NCI-H1092 (cell line): ENCODE data around the gene NTRK1.

Experiments used
- DNase-seq: peaks from one replicate; lab custom pipeline; 2025; lab: John Stamatoyannopoulos, UW

NTRK1 gene

GRCh38 chr1:156881101-156881500 lies 20.4 kb downstream of the NTRK1 start:
- no peak for DNase-seq

GRCh38 chr1:156881663-156882062 lies 21.0 kb downstream of the NTRK1 start:
- no peak for DNase-seq

DNA sequence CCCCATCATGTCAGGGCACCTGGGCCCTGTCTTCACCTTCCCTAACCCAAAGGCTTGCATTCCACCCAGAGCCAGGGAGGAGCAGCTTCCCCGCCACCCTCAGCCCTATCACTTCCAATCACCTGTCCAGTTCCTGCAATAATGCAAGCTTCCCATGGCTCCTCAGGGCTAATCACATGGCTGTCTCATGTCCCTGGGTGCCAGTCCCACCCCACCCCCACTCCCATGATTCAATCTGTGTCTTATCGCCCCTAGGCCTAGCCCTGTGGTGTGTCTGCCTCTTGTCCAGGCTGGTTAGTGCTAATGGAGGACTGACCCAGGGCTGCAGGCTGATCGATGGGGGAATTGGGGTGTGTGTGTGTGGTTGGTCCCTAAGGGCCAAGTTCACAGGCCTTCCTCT lies 21.9 kb downstream of the NTRK1 start:
- DNase-seq: no peak

DNA sequence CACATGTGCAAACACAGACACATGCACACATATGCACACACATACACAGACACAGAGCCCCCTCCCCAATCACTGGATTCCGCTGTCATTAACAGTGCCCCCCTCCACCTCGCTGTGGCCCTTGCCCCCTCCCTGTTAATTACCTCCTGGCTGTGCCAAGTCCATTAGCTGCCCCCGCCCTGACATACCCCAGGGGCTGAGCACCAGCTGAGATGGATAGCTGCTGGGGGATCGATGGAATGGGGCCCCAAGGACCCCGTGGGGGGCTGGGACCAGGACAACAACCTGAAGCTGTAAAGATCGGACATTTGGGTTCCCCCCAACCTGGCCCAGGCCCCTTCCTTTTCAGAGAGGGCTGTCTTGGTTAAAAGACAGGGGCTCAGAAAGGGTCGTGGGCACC lies 23.3 kb downstream of the NTRK1 start:
- no peak for DNase-seq

DNA sequence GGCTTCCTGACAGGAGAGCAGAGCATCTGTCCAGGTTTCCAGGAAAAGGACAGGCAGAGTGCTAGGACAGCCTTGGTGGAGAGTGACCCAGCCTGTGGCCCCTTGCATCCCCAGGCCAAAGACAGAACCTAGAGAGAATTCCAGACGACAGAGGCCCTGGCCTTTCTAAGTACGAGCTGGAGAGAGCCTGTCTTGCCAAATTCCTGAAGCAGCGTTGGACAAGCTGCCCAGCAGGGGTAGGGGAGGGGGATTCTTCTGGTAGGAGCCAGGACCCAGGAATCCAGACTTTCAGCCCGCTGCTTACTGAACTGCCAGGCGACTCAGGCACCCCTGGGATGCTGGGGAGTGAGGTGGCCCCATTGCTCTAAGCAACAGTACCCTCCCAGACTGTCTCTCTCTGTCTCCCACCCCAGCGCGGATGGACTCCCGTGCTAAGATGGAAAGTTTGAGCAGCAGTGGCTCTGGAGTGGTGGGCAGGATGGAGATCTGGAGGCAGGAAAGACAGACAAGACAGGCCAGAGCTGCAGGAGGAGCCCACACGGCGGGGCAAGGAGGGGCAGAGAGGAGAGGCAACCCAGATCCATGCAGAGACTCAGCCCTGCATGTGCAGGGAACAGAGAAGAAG lies 24.0 kb downstream of the NTRK1 start:
- DNase-seq: no peak

GRCh38 chr1:156885314-156885713 lies 24.6 kb downstream of the NTRK1 start:
- no peak for DNase-seq

DNA sequence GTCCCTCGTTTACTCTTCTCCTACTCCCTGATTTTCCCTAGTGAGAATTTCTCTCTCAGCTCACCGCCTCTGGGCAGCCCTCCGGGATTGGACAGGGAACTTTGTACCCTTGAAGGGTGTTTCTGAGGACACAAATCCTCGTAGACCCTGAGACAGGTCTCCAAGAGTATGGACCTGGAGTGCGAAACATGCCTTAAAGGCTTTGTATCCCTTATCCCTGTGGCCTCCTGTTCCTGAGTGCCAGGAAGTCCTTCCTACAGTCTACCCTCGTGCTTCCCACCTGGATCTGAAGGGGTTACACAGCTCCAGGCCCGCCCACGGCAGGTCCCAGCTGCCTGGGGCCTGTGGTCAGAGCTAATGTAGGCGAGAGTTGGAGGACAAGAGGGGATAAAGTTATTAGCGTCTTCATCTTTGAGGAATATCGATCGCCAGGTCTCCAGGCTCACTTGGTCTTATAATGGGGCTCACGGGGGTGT lies 25.3 kb downstream of the NTRK1 start:
- no peak for DNase-seq

DNA sequence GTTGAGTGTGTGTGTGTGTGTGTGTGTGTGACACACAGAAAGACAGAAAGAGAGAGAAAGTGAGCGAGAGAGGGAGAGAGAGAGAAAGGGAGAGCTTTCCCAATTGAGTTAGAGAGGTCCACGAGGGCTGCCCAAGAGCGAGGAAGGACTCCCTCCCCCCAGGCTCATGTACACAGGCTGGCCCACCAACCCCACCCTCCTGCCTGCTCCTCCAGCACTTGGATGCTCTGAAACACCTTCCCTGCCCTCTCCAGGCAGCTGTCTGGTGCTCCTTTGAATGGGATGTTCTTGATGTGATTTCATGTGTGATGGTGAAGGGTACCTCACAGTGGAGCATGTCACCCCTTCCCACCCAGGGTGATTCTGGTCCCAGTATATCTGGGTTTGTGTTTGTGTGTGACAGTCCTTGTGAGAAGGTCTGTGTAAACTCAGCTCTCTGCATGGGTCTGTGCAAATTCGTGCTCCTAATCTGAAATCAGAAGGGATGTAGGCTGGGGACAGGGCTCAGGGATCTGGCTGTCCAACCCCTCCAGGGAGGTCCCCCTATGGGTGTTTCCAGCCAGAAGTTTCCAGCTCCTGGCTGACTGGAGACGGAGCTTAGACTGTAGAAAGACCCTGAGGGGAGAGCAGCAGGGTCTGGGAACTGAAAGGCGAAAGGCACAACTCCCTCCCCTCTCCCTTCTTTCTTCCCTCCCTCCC lies 26.1 kb downstream of the NTRK1 start:
- no peak for DNase-seq

DNA sequence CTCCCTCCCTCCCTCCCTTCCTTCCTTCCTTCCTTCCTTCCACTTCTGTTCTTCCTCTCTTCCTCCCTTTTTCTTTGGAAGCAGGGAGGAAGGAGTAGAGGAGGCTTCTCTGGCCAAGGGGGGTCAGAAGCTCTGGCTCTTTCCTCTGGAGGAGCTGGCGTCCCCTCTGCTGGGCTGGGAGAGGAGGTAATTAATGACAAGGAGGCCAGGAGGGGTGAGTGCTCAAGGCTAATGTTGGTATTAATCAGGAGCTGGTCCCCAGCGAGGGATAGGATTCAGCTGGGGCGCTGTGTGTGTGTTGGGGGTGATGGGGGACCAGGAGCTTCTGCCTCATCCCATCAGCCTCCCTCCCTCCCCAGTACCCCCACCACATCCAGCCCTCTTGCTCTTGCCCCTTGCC lies 26.7 kb downstream of the NTRK1 start:
- no peak for DNase-seq

- no peak for DNase-seq
These were observed 27.1 kb downstream of the NTRK1 start for GRCh38 chr1:156887734-156888133.

GRCh38 chr1:156889802-156890580 lies 29.3 kb downstream of the NTRK1 start:
- DNase-seq: peak; percentile 73

DNA sequence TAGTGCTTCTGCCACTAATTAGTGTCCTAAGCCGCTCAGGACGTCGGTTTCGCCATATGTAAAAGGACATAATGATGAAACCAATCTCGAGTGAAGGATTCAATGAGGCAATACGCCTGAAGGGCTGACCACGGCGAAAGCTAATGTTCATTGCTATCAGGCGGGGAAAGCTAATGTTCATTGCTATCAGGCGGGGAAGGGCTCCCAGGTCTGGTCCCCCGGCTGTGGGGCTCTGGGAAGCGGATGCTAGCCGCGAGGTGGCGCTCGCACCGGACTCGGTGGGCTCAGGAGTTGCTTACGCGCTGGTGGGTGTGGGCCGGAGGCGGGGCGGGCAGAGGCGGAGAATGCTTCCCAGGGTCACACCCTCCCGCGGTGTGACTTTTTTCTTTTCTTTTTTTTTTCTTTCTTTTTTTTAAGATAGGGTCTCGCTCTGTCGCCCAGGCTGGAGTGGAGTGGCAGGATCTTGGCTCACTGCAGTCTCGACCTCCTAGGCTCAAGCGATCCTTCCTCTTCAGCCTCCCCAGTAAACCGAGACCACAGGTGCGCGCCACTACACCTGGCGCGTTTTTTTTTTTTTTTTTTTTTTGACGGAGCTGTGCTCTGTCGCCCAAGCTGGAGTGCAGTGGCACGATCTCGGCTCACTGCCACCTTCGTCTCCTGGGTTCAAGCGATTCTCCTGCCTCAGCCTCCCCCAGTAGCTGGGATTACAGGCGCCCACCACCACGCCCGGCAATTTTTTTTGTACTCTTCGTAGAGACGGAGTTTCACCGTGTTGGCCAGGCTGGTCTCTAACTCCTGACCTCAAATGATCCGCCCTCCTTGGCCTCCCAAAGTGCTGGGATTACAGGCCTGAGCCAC lies 31.8 kb downstream of the NTRK1 start:
- peak; percentile 76 for DNase-seq

DNA sequence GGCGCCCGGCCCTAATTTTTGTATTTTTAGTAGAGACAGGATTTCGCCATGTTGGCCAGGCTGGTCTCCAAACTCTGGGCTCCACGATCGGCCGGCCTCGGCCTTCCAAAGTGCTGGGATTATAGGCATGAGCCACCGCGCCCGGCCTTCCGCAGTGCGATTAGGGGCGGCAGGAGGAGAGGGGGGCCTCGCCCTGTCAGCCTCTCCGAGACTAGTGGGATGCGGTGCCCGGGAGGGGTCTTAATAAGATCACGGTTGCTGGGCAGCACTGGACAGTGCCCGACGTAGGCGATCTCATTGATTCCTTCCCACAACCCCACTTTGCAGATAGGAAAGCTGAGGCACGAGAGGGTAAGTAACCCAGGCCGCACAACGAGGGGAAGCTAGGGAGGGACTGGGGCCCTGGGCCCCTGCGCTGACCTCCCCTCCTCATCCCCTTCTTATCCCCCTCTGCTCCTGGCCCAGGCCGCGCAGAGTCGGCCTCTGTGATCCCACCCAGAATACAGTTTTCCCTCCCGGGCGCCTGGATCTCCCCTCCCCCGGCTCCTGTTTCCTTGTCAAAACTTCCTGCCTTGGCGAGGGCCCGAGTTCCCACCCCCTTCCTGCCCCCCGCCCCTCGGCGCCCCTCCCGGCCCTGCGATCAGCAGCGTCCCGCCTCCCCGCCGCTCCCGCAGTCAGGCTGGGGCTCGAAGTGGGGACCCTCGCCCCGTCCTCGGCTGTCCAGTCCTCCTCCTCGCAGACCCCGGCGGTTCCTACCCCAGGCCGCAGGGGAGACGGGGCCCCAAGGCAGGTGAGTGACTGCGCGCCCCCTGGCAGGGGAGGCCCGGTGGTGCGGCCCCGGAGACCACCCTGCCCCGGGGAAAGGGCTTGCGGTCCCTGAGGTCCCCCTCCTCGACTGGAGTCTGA lies 32.6 kb downstream of the NTRK1 start, which contains the start of gene PEAR1:
Gene PEAR1, plus strand, starts transcription at position 671 of the 906 bp plus-strand sequence. CDS start 10,209 bp downstream, outside the sequence.
- DNase-seq: no peak

DNA sequence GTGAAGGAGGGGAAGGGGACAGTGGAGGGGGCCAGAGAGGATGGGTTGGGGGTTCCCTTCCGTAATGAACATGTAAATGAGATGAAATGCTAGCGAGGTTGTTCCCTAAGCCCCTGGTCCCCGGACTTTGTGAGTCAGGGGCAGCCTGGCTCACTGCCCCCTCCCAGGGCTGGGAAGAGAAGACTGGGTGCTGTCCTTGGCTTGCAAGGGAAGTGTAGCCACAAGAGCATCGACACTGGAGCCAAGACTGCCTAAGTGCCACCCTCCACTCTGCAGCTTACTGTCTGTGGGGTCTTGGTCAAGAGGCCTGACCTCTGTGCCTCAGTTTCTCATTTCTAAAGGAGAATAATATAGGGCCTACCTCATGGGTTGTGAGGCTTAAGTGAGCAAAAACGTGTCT lies 33.3 kb downstream of the NTRK1 start:
- no peak for DNase-seq

DNA sequence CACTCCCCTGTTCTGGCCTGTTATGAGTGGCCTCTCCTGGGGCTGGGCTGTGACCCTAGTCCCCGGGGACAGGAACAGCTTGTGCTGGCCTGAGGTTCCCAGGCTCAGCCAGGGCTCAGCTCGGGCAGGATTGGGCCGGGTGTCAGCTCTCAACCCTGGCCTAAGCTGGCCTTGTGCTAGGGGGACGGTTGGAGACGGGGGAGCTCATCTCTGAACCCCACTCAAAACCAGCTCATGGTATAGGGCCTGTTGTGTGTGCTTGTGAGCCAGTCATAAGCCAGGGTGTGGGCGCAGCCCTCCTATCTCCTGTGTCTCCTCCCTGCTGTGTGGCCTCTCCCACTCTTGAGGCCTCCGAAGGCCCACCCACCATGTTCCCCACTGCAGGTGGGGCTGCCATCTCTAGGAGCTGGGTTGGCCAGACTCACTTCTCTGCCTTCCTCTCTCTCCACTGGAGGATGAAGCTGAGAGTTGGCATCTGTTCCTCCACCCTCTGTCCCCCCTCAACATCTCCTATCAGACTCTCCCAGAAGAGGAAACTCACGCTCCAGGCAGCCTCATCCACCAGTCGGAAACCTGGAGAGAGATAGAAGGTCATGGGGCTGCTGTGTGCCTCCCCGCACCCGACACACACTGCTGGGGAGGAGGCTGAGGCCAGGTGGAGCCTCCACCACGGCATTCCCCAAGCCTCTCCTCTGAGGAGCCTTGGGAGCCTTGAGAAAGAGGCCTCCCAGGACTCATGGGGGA lies 34.2 kb downstream of the NTRK1 start:
- DNase-seq: no peak

GRCh38 chr1:156895455-156895812 lies 34.8 kb downstream of the NTRK1 start:
- no peak for DNase-seq

DNA sequence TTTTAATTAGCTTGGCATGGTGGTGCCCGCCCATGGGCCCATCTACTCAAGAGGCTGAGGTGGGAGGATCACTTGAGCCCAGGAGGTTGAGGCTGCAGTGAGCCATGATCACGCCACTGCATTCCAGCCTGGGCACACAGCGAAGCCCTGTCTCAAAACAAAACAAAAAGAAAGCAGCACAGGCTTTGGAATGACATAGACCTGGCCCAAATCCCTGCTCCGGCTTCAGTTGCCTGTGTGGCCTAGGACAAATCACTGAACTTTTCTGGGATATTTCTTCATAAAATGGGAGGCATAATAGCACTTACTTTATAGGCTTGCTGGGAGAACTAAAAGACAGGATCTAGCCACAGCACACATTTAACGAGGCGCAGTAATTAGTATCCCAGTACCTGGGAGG lies 35.3 kb downstream of the NTRK1 start:
- no peak for DNase-seq

DNA sequence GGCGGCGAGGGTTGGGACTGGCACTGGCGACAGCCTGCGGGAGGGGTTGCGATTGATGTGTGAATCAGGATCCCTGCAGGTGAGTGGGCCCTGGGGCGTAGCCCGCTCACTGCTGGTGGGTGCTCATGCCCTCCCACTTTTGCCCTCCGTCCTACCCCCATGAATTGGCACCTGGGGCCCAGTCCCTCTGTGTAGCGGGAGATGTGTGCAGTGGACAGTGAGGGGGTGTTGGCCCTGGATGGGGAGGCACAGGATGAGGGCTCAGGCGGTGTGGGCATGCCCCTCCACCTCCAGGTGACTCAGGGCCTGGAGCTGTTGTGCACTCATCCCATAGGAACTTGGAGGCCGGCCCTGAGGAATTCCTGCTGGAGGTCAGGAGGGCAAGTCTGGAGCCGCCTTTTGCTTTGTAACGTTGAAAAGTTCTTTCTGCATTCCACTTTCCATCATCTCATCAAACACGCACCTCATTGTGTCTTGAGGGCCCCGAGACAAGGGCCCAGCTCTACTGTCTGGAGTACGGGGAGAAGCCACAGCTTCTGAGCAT lies 35.9 kb downstream of the NTRK1 start:
- DNase-seq: no peak

- DNase-seq: no peak
These were observed 36.6 kb downstream of the NTRK1 start for GRCh38 chr1:156897078-156897825.
